HG03520 (cell line): ENCODE results near the gene SIDT1.

Experiments
- ATAC-seq: cut with Tn5 transposase; IDR thresholded peaks from one replicate; pipeline ENCODE4 v1.9.1; 2021; ENCODE audit warnings: mild to moderate bottlenecking, moderate library complexity; ENCODE audit not compliant: unreplicated experiment

Gene SIDT1

DNA sequence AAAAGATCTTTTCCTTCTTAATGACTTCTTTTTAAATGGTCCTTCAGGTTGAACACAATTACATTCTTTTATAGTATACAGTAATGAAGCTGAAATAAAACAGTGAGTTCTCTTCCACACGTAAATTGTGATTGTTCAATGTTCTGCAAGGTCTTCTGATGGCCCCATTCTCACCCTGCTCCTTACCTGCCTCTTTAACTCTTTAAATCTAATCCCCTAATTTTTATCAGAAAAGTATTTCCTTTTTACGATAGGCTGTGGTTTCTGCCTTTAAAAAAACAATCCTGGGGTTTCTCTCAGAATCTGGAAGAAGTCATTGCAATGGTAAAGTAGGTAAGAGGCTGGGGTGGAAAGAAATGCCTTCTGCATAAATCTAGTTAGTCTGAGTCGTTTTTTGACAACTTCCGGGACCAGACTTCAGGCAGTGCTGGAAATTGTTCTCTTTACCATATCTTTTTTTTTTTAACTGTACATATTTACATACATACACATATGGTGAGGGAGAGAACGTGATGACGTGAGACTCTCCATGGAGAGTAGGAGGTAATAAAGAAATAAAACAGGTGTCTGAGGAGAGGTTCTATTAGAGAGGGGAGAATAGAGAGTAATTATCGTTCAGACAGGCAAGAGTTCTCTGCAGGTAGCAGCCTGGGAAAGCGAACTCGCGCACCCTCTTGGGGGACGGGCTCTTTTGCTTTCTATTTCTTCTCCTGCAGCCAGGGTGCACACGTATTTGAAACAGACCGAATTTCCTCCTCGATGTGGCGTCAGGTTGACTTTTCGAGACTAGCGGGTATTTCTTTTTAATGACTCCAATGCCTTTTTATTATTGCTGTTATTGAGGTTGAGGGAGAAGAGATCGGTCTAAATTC is at the start of gene SIDT1:
Gene SIDT1 (plus strand): TSS at position 730 of the 872 bp plus-strand sequence. CDS start 467 bp downstream, outside the sequence.
- peak; percentile 51 for ATAC-seq

DNA sequence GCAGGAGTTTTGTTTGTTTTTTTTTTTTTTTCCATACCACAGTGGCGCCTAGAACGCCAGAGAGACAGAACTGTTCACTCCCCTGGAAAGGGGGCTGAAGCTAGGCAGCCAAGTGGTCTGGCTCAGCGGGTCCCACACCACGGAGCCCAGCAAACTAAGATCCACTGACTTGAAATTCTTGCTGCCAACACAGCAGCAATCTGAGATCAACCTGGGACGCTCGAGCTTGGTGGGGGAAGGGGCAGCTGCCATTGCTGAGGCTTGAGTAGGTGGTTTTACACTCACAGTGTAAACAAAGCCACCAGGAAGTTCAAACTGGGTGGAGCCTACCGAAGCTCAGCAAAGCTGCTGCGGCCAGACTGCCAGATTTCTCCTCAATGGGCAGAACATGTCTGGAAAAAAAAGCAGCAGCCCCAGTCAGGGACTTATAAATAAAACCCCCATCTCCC is 47.2 kb upstream of the SIDT1 start:
- no peak for ATAC-seq

- no peak for ATAC-seq
Observed at GRCh38 chr3:113495035-113495434, 37.3 kb upstream of the SIDT1 start.

- no peak for ATAC-seq
Observed at GRCh38 chr3:113496924-113497323, 35.4 kb upstream of the SIDT1 start.

GRCh38 chr3:113498221-113499005 is 33.9 kb upstream of the SIDT1 start:
- ATAC-seq, result no peak

DNA sequence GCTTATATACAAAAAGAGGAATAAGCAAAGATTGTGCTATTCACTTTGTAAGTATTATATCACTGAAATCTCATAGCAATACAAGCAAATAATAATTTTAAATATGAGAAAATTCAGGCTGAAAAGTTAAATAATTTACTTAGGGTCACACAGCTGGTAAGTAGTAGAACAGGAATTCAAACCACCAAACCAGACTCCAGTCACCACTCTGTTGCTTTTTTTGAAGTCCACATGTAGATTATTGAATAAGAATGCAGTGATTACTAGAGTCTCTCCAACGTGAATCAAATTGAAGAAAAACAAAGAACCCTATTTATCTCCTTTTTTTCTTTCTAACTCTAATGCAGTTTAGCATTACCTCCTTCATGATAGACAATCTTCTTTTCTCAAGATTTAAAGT is 33.3 kb upstream of the SIDT1 start:
- no peak for ATAC-seq

GRCh38 chr3:113501597-113501996 is 30.8 kb upstream of the SIDT1 start:
- no peak for ATAC-seq

GRCh38 chr3:113505867-113506266 is 26.5 kb upstream of the SIDT1 start:
- no peak for ATAC-seq

DNA sequence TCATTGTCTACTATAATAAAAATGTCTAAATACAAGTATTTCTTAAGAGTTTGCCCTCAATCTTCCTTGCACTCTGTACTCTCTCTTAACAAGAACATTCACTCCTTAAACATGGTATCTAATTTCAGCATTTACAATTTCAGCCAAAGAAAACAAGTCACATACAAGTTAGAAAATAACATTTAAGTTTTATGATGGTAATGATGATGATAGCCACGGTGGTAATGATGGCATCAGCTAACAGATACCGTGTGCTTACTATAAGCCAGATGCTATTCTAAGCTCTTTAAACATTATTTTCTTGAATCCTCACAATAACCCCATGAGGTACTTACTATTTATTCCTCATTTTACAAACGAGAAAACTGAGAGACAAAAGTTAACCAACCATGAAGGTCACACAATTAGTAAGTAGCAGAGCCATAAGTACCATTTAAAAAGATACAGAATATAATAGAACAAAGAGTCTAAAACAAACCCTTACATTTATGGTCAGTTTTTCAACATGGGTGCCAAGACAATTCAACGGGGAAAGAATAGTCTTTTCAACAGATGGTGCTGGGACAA is 24.8 kb upstream of the SIDT1 start:
- ATAC-seq, result no peak

DNA sequence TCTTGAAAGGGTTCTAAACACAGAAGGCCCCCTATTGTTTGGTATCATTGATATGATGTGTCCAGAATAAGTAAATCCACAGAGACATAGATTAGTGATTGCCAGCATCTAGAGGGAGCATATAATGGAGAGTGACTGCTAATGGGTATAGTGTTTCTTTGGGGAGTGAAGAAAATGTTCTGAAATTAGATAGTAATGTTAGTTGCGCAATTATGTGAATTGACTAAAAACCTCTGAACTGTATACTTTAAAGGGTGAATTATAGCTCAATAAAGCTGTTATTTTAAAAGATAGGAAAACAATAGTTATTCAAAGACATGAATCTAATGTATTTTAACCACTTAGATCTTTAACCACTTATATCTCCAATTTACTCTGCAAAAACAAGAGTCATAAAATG is 23.4 kb upstream of the SIDT1 start:
- ATAC-seq, result no peak

- ATAC-seq, result no peak
Observed at GRCh38 chr3:113514265-113514769, 18.0 kb upstream of the SIDT1 start.

DNA sequence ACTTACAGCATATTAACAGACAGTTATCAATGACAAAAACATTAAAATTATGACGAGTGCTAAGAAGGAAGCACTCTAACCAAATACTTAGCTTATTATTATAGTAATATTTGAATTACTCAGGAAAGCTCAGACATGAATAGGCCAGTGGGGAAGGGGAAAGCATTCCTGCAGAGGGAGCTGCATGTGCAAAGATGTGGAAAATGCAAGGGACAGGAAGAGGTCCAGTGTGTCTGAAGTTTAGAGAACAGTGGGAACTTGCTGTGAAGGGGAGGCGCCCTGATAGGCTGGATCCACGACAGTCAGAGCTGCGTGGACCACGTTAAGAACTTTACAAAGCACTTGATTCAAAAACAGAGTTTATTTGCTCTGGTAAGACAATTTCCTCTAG is 16.2 kb upstream of the SIDT1 start:
- ATAC-seq, result no peak

GRCh38 chr3:113521981-113522380 is 10.4 kb upstream of the SIDT1 start:
- ATAC-seq, result no peak

GRCh38 chr3:113523241-113523640 is 9.1 kb upstream of the SIDT1 start:
- ATAC-seq, result no peak

- no peak for ATAC-seq
Observed at GRCh38 chr3:113532698-113533533, 561 bp downstream of the SIDT1 start.

DNA sequence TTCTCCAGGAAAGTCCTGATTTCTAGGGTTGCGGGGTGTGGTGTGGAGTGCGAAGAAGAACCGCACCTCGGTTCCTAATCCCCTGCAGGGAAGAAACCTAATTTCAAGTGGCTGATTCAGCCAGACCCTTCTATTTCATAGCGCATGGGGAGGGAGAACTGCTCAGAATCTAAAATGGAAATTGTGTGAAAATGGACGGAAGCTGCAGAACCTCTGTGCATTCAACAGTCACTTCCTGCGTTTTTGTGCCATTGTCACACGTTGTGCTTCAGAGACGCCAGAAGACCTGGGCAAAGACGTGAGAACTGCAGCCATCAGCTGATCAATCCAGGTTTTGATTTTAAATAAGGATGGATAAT is 1.2 kb downstream of the SIDT1 start:
- no peak for ATAC-seq

DNA sequence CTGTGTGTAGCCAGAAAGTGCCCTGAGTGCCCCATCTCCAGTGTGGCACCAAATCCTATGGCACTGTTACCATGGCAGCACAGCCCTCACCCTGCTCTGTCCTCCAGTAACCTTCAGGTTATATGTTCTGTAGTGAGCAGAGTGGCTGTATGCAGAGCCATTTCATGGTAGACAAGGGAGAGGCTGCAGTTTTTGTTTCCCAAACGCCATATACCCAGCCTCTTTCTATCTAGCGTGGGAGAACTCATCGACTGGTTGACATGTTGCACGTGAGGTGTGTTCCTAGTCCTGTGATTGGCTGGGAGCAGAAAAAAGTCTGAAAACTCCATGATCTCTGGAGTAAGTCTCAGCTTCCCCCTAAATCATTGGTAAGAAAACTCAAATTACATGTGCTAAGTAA is 2.0 kb downstream of the SIDT1 start:
- no peak for ATAC-seq

- ATAC-seq, result no peak
Observed at GRCh38 chr3:113535898-113536297, 3.5 kb downstream of the SIDT1 start.

DNA sequence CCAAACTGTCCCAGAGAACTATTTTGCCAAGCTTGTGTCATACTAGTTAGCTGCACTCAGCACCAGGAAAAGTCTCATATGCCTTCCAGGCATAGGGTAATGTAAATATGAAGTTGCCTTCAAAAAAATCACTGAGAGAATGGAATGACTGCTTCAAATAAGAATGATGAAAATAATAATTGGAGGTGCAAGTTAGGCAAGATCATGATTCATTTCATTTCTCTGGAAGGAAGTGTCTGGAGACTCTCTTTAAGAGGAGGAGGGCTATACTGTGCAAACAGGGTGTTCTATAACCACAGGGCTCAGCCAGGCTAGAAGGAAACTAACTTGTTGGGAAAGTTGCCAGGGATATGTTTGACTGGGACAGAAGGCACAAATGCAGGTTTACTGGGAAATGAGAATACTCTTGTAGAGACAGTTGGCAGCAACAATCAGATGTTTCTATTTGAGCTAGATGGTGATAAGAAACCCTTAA is 4.3 kb downstream of the SIDT1 start:
- ATAC-seq, result no peak

GRCh38 chr3:113537155-113537554 is 4.8 kb downstream of the SIDT1 start:
- no peak for ATAC-seq
